Vagina (tissue), 2 donors: Measurements from ENCODE around the gene POMT2.

Source experiments
- CTCF ChIP-seq, 3 experiments: fragments of 450-650 bp in 2 of 3; fragments of 200-600 bp in 1 of 3; sonication (generic) in 1 of 3; IDR thresholded peaks; one replicate each; pipeline ENCODE4 v1.5.1; 2017 to 2019; ENCODE audit warnings: antibody characterized with exemption in 3 of 3, mild to moderate bottlenecking in 2 of 3, moderate library complexity in 2 of 3
- POLR2A ChIP-seq, 2 donors: fragments of 450-650 bp; IDR thresholded peaks; one replicate each; pipeline ENCODE4 v1.6.1; 2017; ENCODE audit warnings: antibody characterized with exemption in 2 of 2, mild to moderate bottlenecking in 2 of 2, moderate library complexity in 2 of 2
- POLR2AphosphoS5 ChIP-seq, 2 donors: sonication (generic); formaldehyde crosslinking; IDR thresholded peaks; one replicate each; pipeline ENCODE4 v1.9.0; 2017; ENCODE audit warnings: antibody characterized with exemption in 2 of 2, mild to moderate bottlenecking in 2 of 2, low read depth in 1 of 2; ENCODE audit not compliant: insufficient read depth in 1 of 2

GRCh38 chr14:77275041-77275580 lies 45.6 kb downstream of the POMT2 start:
- TF ChIP-seq CTCF (IDR thresholded peaks at IDR 0.05) (no peak), POLR2AphosphoS5 (IDR thresholded peaks at IDR 0.05; ENCODE audit: insufficient read depth in 1 of 2, low read depth in 1 of 2) (no peak), POLR2A (IDR thresholded peaks at IDR 0.05) (no peak)
